ENCODE measurements around the gene HIPK1. TPM values are rescaled to one million over a fixed set of nuclear protein-coding genes. Genes with fewer than 3 reads are reported as not detected.

HIPK1 gene
- total RNA-seq = 24.3 and 26.7 TPM in 2 replicates

DNA sequence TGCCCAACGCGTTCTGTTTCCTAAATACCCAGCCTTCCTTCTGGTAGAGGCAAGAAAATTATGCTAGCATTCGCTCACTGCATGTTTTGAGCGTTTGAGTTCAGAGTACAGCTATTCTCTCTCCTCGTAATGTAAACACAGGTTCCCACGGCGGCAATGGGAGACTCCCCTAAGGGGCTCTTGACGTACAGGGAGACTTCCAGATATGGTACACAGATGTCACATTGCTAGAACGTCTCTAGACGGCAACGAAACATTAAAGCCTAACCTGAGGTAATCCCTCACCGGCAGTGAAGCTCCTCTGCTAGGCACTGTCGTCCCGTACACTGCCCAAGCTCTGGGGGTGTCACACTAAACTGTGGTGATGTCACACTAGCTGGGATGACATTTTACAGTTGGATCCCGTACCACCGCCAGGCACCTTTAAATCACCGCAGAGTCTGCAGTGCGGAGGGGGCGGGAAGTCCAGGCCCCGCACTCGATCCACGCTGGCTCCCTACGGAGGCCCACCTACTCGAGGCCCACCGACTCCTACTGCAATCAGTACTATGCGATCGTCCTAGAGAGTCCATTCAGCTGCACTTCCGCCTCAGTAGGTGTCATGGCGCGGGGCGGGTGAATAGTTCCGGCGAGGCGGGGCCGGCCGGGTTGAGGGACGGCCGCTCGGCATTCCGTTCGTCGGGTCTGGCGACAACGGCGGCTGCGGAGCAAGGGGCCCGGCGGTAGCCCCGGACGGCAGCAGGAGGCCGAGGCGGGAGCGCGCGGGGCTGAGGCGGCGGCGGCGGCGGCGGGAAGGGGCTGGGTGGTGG lies at the start of gene HIPK1:
HIPK1 (plus strand) TSS at position 384 of the 809 bp plus-strand sequence.

DNA sequence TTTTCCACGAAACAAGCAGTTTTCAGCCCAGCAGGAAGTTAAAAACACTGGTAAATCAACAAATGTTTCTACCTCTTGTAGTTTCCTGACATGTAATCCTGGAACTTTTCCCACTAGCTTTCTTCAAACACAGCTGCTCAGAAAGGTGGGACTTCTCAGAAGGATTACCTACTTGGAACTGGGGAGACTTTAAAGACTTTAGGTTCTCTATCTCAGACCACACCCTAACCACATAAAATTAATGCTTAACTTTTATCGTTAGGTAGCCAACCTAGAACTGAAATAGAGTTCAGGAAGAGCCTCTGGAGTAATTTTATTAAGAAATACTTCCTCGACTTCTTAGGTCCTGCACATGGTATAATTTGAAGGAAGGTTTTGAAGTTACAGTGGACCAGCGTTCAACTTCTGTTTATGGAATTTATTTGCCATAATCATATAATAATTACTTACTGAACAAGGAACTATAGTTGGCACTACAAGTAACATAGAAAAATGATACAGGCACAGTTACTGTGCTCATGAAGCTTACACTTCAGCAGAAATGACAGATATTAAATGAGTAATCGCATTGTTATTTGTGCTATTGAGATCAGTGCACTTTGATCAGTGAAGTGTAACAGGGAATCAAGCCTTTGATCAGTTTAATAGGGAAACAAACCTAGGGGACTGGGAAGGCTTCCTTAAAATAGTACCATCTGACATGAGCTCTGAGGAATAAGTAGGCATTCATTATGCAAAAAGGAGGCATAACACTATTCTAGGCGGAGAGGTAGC lies 41.5 kb upstream of the HIPK1 start, which contains the start of gene BCL2L15:
BCL2L15 (minus strand) TSS at position 180 of the 774 bp plus-strand sequence. CDS start 206 bp downstream, outside the sequence.

DNA sequence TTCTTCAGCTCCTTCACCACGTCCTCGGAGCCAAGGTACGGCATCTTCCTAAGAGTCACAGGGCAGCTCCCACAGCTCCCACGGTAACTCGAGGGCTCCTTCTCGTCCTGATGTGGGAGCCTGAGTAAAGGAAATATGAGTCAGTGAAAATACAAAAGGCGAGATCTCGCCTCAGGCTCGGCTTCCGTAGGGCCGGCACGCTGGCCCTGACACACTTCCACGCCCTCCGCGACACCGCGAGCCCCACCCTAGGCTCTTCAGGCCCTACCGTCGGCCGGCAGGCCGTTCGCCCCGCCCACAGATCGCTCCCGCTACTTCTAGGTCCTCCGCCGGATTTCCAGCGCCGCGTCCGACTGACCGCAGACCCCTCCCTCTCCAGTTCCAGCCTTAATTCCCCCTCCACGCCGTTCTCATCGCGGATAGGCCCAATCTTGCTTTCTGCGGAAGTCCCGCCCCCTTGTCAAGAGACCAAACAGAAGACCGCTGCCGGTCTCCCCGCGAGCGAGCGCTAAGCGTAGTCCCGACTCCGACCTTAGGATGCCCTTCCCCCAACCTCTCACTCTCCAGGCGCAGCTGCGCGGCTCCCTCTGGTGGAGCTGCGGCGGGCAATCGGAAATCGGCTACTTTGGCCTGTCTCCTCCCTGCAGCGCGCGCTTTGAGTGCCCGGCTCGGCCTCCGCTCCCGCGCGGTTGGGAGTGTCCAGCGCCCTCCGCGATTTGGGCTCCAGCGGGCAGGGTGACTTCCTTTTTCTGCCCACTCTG lies 24.3 kb upstream of the HIPK1 start, which contains the start of the genes AP4B1 and DCLRE1B:
AP4B1 (minus strand) TSS at position 126 of the 761 bp plus-strand sequence; CDS start at position 44, 82 bp downstream.
DCLRE1B (plus strand) TSS at position 653 of the 761 bp plus-strand sequence. CDS start 261 bp downstream, outside the sequence.

DNA sequence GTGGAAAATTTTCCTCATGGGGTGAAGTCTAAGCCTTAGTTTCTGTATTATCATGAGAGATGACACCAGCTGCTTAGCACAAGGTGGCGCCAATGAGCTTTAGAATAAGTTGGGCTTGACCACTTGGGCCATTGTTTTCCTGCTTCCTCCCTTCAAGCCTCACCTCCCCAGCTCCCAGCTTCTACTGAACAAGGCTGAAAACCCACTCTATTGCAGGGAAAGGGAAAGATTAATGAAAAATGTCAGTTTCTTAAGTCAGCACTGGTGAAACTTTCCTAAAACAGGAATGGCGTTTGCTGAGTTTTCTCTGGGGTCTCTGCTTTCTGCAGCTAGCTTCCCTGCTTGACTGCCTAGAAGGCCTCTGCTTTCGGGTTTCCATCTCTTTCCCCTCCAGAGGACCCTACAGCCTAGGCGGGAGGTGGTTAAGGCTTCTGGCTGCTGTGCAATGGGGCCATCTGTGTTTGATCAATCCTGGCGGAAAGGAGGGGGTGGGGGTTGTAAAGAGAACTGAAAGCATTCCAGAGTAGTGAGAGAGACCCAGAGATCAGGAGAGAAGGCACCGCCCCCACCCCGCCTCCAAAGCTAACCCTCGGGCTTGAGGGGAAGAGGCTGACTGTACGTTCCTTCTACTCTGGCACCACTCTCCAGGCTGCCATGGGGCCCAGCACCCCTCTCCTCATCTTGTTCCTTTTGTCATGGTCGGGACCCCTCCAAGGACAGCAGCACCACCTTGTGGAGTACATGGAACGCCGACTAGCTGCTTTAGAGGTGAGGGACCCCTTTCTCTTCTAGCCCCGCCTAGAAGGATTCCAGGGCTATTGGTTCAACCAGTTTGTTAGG lies 50.0 kb downstream of the HIPK1 start, which contains the start of gene OLFML3:
OLFML3 (plus strand) TSS at position 612 of the 840 bp plus-strand sequence; CDS start at position 655, 43 bp downstream.

Other genes starting within 250 kb of the HIPK1 start
- gene PHTF1, start 169.8 kb upstream of the HIPK1 start, total RNA-seq = 21.6 and 28.4 TPM in 2 replicates
- 5.8 and 19.1 TPM in 2 replicates for gene RSBN1, start 116.8 kb upstream of the HIPK1 start, total RNA-seq
- 0.16 and 1.3 TPM in 2 replicates for gene PTPN22, start 57.6 kb upstream of the HIPK1 start, total RNA-seq
- under 0.01 TPM in 1 of 2 replicates, not detected in the other for gene BCL2L15, start 41.7 kb upstream of the HIPK1 start, total RNA-seq
- gene AP4B1, start 24.5 kb upstream of the HIPK1 start, total RNA-seq = 8.8 and 9.4 TPM in 2 replicates
- 8.6 and 9.6 TPM in 2 replicates for gene DCLRE1B, start 24.0 kb upstream of the HIPK1 start, total RNA-seq
- 97.4 and 98.5 TPM in 2 replicates for gene OLFML3, start 50.1 kb downstream of the HIPK1 start, total RNA-seq
- 0.72 TPM in 1 of 2 replicates, not detected in the other for gene SYT6, start 224.5 kb downstream of the HIPK1 start, total RNA-seq

Data from epithelial cell of alveolus of lung (primary cell).